Stimulated activated CD8-positive, alpha-beta memory T cell treated with anti-CD3 and anti-CD28 coated beads, Interleukin-7, amount 100 ng/mL, for 4 hours (primary cell): Measurements from ENCODE around the gene SERHL2.
"Not testable (repeated sequence)": the region's sequence is repeated elsewhere in the genome, so short reads cannot be mapped to it uniquely, and the experiment has no call there.

Experiments used
- DNase-seq, 2 donors: peaks; one replicate each; pipeline ENCODE4 v3.0.0-alpha.2; 2020; ENCODE audit warnings: low read depth in 2 of 2

SERHL2 gene

DNA sequence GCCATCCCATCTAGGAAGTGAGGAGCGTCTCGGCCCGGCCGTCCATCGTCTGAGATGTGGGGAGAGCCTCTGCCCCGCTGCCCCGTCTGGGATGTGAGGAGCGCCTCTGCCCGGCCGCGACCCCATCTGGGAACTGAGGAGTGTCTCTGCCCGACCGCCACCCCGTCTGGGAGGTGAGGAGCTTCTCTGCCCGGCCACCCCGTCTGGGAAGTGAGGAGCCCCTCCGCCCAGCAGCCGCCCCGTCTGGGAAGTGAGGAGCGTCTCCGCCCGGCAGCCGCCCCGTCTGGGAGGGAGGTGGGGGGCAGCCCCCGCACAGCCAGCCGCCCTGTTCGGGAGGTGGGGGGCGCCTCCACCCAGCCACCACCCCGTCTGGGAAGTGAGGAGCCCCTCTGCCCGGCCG, 53.9 kb downstream of the SERHL2 start:
- not testable (repeated sequence) for DNase-seq

DNA sequence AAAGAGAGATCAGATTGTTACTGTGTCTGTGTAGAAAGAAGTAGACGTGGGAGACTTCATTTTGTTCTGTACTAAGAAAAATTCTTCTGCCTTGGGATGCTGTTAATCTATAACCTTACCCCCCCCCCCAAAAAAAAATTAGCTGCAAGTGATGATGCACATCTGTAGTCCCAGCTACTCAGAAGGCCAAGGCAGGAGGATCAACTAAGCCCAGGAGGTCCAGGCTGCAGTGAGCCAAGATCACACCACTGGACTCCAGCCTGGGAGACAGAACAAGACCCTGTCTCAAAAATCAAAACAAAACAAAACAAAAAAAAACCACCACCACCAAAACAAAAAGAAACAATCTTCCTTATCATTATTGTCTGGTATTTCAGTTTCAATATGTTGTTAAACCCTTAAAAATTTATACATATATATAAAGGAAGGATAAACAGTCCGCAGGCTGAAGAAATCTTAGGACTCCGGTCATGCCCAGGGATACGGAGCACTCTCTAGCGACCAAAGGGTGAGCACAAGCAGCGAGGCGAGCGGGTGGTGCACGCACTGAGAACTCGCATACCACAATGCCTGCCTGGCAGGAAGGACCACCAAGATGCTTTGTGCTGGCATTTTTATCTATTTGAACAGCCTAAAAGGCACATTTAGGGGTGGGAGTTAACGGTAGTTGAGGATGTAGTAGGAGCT, 54.5 kb downstream of the SERHL2 start:
- DNase-seq: no peak

DNA sequence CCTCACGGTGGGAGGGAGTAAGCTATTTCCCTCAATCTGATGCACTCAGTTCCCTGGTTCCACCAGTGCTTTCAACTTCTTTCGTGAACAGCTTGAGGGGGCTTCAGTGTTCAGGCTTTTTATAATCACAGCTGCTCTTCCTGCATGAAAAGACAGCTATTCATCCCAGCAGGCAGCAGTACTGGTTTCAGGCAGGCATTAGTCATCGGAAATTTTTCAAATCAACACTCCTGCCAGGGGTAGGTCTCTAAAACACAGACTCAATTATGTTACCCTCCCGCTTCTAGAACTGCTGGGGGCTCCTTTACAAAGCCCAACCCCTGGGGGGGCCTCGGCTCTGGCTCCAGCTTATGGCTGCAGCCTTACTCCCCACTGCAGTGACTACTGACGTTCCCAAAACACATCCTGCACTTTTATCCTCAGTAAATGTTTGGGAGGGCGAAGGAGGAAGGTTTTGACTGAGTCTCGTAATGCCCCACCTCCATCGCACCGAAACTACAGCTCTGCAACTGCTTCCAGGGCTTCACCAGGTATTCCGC, 55.1 kb downstream of the SERHL2 start:
- DNase-seq: no peak

DNA sequence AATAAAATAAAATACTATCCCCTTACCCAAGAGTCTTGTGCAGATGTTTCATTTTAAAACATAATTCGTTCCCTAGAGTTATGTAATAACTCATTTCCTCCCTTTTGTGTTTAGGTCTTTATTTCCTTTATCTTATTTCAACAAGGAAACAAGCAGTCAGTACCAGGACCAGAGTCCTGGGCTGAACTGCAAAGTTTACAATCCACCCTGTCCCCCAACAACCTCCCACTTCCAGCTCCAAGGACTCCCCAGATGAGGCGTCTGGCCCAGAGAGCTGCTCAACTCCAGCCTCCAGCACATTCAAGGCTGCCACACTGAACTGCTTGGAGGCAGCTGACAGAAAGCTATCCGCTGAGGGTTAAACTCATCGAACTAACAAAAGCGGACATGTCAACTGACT, 56.4 kb downstream of the SERHL2 start:
- no peak for DNase-seq

DNA sequence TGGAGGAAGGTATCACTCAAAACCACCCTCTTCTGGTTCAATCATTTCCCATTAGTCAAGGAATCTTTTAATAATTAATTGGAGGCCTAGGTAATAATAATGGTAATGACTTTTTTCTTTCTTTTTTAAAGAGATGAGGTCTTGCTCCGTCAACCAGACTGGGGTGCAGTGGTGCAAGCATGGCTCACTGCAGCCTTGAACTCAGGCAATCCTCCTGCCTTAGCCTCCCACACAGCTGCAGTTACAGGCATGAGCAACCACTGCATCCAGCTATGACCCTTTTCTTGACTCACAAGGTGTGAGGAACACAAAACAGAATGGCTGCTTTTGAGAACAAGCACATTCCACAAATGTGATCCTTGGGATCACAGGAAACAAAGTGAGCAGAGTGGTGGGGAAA, 57.3 kb downstream of the SERHL2 start:
- no peak for DNase-seq

DNA sequence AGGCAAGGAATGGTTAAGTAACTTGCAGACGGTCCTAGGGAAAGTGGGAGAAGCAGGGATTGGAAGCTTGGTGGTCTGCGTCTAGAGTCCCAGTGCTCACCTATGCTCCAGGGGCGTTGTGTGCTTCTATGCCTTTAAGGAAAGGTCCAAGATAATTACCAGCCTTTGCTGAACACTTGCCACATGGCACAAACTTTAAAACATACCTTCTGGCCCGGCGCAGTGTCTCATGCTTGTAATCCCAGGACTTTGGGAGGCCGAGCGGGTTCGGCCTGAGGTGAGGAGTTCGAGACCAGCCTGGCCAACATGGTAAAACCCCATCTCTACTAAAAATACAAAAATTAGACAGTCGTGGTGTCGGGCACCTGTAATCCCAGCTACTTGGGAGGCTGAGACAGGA, 58.6 kb downstream of the SERHL2 start:
- no peak for DNase-seq

DNA sequence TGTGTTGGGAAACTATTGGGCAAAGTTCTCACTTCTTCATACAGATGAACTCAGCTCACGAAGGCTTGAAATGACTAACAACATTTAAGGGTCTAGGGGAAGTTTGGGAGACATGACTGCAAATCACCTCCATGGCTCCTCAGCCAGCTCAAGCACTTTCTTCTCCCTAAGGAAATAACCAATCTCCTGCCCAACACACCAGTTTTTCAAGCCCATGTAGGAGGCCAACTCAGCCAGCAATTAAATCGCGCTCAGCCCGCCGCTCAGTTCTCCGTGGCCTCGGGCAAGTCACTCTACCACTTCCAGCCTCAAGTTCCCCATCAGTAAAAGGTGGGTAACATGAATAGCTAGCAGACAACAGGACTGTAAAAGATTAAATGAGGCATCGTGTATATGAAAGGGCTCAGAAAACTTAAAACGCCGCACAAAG, 60.1 kb downstream of the SERHL2 start:
- no peak for DNase-seq

DNA sequence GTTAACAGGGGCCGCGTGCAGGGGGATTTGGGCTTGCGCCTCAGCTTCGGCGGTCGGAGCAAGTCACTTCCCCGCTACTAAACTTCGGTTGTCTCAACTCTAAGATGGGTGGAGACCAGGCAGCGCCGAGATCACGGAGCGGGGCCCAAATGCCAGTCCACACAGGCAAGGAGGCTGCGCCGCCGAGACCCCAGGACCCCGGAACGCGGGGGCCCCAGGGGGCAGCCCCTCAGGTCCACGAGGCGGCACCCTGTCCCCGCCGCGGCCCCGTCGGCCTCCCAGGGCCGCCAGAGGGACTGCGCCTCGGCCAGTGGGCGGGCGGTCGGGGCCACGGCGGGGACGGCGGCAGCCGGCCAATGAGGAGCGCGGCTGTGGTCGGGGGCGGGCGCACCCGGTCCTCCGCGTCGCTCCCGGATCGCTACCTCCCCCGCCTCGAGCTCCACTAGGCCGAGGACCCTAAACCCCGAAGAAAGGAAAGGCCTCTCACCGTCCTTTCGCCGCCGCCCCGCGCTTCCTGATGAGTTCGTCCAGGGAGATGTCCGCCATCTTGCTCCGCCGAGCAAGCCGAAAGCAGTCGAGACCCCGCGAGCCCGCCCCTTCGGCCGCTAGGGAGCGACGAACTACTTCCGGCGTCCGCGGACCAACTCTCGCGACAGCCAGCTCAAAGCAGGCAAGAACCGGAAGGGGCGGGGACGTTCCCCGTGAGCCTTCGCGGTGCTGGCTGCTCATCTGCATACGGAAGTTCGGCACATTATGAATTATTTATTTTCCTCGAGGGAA, 60.7 kb downstream of the SERHL2 start, which contains the start of gene POLDIP3:
Gene POLDIP3, minus strand, starts transcription at position 572 of the 780 bp plus-strand sequence. Its CDS starts 26 bp downstream, at position 546.
- DNase-seq: peak; percentile 98 to 99

DNA sequence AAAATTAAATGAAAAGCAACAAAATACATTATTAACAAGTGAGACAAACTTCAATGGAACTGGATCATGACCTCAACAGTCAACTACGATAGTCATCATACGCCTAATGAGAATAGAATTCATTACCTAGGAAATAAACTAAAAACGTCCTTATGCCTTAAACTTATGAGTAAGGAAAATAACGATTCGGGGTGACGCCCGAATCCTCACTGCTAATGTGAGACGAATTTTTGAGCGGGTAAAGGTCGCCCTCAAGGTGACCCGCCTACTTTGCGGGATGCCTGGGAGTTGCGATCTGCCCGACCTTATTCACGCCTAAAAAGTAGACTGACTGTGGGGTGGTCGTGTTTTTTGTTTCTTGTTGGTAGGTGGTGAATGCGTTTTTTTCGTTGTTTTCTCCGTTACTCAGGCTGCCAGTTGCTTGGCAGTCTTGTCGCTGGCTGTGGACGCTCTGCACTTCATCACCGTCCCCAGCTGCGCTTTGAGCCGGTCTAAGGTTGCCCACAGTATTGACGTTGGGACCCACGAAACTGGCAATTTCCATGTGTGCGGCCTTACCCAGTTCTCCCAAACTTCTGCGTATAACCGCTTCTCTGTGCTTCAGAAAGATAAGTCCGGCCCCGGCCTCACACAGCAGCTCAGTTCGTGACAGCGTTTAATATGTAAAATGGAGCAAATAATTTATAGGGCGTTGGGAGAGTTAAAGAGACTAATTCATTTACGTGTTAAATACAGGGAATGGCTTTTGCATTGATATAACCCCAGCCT, 61.5 kb downstream of the SERHL2 start:
- peak; percentile 78 to 86 for DNase-seq

DNA sequence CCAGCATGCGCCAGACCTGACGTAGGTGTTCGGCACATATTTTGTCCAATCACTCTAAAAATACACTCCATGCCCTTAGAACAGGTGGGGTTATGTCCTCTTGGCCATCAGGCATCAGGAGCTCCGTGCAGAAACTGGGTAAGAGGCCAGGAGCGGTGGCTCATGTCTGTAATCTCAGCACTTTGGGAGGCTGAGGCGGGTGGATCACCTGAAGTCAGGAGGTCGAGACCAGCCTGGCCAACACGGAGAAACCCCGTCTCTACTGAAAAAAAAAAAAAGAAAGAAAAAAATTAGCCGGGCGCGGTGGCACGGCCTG, 62.1 kb downstream of the SERHL2 start:
- not testable (repeated sequence) for DNase-seq

DNA sequence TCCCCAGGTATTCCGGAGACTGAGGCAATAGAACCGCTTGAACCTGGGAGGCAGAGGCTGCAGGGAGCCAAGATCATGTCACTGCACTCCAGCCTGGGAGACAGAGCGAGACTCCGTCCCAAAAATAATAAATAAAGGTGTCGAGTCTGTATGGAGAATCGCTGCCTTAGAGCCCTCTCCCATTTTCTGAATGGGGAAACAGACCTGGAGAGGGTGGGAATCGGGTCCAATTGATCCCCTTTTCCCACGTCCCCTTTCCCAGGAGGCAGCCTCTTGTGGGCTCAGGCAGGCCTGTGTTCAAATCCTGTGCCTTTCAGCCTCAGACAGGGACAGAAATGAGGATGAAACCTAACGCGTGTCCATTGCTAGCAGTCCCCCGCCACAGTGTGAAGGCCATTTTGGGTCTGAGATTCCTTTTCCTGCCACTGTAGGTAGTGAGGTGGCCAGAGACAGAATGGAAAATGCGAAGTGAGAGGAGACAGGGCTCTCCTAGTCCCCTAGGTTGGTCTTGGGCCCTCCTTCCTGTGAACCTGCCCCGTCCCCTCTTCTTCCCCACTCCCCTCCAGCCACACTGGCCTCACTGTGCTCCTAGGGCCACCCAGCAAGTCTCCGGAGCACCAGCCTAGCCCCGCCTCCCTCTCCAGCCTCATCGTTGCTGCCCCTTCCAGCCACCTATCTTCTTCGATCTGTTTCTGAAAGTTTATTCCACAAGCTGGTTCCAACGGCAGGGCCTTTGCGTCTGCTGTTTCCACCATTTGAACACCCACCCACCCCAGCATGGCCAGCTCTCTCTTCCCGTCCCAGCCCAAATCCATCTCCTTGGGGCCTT, 63.6 kb downstream of the SERHL2 start:
- DNase-seq: no peak

DNA sequence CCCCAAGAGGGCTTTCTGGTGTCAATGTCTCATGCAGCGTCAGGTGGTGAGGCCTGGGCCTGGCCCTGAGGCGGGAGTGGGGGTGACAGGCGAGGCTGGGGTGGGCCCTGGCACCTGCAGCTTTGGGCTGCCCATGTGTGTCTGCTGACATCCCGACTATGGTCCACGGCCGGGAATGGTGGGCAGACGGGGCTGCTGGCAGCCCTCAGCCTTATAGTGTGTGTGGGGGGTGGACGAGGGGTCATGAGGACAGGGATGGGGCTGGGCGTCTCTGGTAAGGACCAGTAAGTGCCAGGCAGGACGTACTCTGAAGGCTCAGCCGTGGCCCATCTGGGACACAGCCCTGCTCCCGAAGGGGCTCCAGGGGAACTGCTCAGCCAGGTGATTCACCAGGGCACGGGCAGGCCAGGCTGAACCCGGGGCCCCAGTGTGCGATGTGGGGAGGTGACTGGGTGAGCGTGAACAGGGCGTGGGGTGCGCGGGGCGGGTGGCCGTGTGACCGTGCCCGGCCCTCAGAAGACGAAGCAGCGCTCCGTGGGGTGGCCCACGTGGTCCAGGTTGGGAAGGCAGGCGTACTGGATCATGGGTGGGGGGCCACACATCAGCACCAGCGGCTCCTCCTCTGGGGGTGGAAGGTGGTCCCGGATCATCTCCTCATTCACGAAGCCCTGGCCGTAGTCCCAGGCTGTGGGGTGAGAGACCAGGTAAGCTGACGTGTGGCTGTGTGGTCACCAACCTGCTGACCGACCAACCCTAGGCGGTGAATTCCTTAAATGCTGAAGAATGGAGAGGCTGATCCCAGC, 65.7 kb downstream of the SERHL2 start:
- no peak for DNase-seq

DNA sequence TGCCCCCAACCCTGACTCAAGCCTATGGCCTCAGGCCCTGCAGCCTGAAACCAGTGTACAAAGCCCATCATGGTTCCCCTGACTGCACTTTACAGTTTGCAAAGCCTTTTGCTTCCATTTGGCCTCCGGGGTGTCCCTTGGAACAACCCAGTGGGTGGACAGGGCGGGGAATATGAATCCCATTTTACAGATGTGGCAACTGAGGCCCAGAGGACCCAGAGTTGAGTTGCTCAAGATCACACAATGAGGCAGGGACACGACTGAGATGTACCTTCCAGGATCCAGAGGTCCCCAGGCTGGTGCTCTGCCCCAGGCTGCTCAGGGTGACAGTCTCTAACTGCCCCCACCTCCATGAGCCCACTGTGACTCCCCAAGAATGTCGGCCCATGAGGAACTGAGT, 66.3 kb downstream of the SERHL2 start:
- no peak for DNase-seq

DNA sequence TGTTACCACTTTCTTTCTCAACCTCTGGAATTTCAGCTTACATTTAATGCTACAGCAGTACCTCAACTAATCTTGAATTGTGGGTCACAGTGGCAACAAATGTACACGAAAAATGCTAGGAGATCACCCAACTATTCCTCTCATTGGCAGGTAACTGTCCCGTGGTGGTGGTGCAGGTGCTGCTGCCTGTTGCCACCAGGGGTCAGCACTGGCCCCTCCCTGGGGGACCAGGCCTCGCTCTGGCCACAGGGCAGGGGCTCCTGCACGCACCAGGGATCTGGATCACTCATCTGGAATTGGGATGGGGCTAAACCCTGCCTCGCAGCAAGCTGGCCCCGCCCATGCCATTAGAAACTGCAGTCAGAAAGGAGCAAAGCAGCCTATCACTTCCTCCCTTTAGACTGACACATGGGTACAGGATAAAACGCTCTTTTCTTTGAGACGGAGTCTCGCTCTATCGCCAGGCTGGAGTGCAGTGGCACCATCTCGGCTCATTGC, 67.8 kb downstream of the SERHL2 start:
- DNase-seq: peak in 1 of 2 donors; percentile 22

DNA sequence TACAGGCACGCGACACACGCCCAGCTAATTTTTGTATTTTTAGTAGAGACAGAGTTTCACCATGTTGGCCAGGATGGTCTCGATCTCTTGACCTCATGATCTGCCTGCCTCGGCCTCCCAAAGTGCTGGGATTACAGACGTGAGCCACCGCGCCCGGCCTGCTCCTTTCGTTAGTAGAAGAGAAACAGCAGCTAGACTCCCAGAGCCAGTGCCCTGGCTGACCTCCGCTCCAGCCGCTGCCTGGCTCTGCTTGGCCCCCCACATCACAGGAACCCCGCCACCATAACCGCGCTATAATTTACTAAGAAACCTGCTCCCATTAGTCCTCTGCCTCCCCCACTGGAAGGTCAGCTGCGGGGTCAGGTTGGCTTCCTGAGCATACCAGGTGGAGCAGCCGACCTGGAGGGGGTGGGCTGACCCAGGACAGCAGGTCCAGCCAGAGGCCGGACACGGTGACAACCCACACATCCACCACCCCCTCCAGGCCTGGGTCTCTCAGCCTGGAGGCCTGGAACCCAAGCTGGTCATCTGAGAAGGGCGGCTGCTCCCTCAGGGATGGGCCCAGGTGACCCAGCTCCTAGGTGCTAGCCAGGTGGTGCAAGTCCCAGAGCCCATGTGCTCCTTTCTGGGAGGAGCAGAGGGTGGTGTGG, 68.4 kb downstream of the SERHL2 start:
- DNase-seq: no peak

DNA sequence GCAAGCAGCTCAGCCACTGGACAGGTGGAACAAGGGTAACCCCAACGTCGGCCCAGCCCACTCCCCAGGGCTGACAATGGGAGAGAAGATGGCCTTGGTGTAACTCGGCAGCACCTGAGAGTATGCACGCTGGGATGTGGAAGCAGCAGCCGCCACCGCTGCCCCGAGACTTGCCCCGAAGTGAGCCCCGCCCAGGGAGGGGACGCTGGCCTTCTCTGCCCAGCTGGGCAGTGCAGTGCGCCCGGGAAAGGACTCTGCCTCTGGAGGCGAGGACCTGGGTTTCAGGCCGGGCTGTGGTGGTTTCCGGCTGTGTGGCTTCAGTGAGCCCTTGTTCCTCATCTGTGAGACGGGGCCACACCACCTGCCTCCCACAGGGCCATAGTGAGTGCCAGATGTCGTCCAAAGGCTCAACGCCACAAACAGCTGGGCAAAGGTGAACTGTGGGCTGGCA, 69.6 kb downstream of the SERHL2 start:
- no peak for DNase-seq
